IMR-90 (cell line): Measurements from ENCODE around the gene ADAP1.

ENCODE experiments used
- CEBPB ChIP-seq: IDR thresholded peaks from 2 replicates; pipeline ENCODE4 v1.6.1; 2012; ENCODE audit warnings: low read depth, low read length, improper control_type of control experiment
- CHD1 ChIP-seq: IDR thresholded peaks from 2 replicates; pipeline ENCODE4 v1.6.1; 2012; ENCODE audit warnings: low read depth, low read length, improper control_type of control experiment
- CTCF ChIP-seq: conservative IDR thresholded peaks from 2 replicates; pipeline ENCODE4 v1.5.1; 2012; ENCODE audit warnings: mild to moderate bottlenecking, low read depth, low read length, improper control_type of control experiment
- ELK1 ChIP-seq: fragments of 150-350 bp; IDR thresholded peaks from 2 replicates; pipeline ENCODE4 v1.6.1; 2016; ENCODE audit warnings: low read depth, mild to moderate bottlenecking, low read length, moderate library complexity, borderline replicate concordance
- MAFK ChIP-seq: IDR thresholded peaks from 2 replicates; pipeline ENCODE4 v1.6.1; 2012; ENCODE audit warnings: low read depth, low read length, improper control_type of control experiment
- MAZ ChIP-seq: IDR thresholded peaks from 2 replicates; pipeline ENCODE4 v1.6.1; 2012; ENCODE audit warnings: low read depth, mild to moderate bottlenecking, low read length, improper control_type of control experiment, moderate library complexity, borderline replicate concordance
- POLR2A ChIP-seq: IDR thresholded peaks from 2 replicates; pipeline ENCODE4 v1.6.1; 2012; ENCODE audit warnings: mild to moderate bottlenecking, low read depth, low read length
- RAD21 ChIP-seq: IDR thresholded peaks from 2 replicates; pipeline ENCODE4 v1.6.1; 2012; ENCODE audit warnings: low read length, improper control_type of control experiment
- RFX5 ChIP-seq: IDR thresholded peaks from 2 replicates; pipeline ENCODE4 v1.8.0; 2012; ENCODE audit warnings: low read depth, mild to moderate bottlenecking, low read length, moderate library complexity
- SMC3 ChIP-seq: fragments of 150-350 bp; IDR thresholded peaks from 2 replicates; pipeline ENCODE4 v1.6.1; 2016; ENCODE audit warnings: low read depth, mild to moderate bottlenecking, antibody characterized with exemption, low read length, moderate library complexity

- TF ChIP-seq MAFK (no peak), CEBPB (no peak), CTCF (no peak), POLR2A (no peak), RAD21 (no peak), ELK1 (no peak), RFX5 (no peak), MAZ (no peak), CHD1 (no peak), SMC3 (no peak)
Measured at GRCh38 chr7:909358-910329, 44.8 kb downstream of the ADAP1 start.
